RWPE2 (cell line): ENCODE results near the gene EEF1AKMT3.

ENCODE experiments used
- ATAC-seq: fragments of 200-7000 bp; cut with Tn5 transposase; 3 replicates; pipeline ENCODE4 v1.9.1; 2021; ENCODE audit warnings: low read depth
- DNase-seq: peaks from one replicate; pipeline ENCODE4 v3.0.0-alpha.2; 2020; ENCODE audit warnings: low spot score
- H3K27ac ChIP-seq: fragments of 450-650 bp; 2 replicates; pipeline ENCODE4 v1.5.1; 2017; ENCODE audit warnings: mild to moderate bottlenecking; ENCODE audit not compliant: poor library complexity, severe bottlenecking
- H3K27me3 ChIP-seq: fragments of 250-450 bp; sonication (Bioruptor Pico); 2 replicates; pipeline ENCODE4 v1.5.1; 2021; ENCODE audit warnings: mild to moderate bottlenecking, moderate library complexity; ENCODE audit not compliant: insufficient read depth, poor library complexity, severe bottlenecking
- H3K36me3 ChIP-seq: fragments of 250-450 bp; sonication (Bioruptor Pico); 2 replicates; pipeline ENCODE4 v1.5.1; 2020; ENCODE audit warnings: low read depth, mild to moderate bottlenecking, moderate library complexity
- H3K4me1 ChIP-seq: fragments of 250-450 bp; sonication (Bioruptor Pico); 2 replicates; pipeline ENCODE4 v1.5.1; 2021; ENCODE audit warnings: mild to moderate bottlenecking, moderate library complexity; ENCODE audit not compliant: insufficient read depth, poor library complexity, severe bottlenecking
- H3K4me3 ChIP-seq: fragments of 250-450 bp; sonication (Bioruptor Pico); 2 replicates; pipeline ENCODE4 v1.5.1; 2021; ENCODE audit warnings: mild to moderate bottlenecking, moderate library complexity; ENCODE audit not compliant: severe bottlenecking
- H3K9me3 ChIP-seq: fragments of 250-450 bp; sonication (Bioruptor Pico); 2 replicates; pipeline ENCODE4 v1.5.1; 2021; ENCODE audit warnings: mild to moderate bottlenecking, moderate library complexity; ENCODE audit not compliant: severe bottlenecking
- CTCF ChIP-seq: fragments of 450-650 bp; IDR thresholded peaks from one replicate; pipeline ENCODE4 v1.5.1; 2017; ENCODE audit warnings: mild to moderate bottlenecking, moderate library complexity; ENCODE audit not compliant: poor library complexity, severe bottlenecking

Gene EEF1AKMT3

GRCh38 chr12:57755194-57755453 is 17.3 kb upstream of the EEF1AKMT3 start:
- ATAC-seq (no peak), DNase-seq (no peak)
- H3K9me3 ChIP-seq, result no peaks in the 10 kb centered on the region
- H3K36me3 ChIP-seq, result peaks cover 20% of the 10 kb centered on the region
- peaks cover 8% of the 10 kb centered on the region for H3K4me1 ChIP-seq
- H3K27me3 ChIP-seq, result no peaks in the 10 kb centered on the region
- peak overlapping the region; percentile 78 for H3K4me3 ChIP-seq
- peak overlapping the region; percentile 65 for H3K27ac ChIP-seq
- no peak for TF ChIP-seq CTCF

GRCh38 chr12:57755454-57756372 is 16.7 kb upstream of the EEF1AKMT3 start:
- H3K4me3 ChIP-seq, result peak overlapping the region; percentile 78
- no peak for DNase-seq
- H3K27me3 ChIP-seq, result no peaks in the 10 kb centered on the region
- peaks cover 18% of the 10 kb centered on the region for H3K36me3 ChIP-seq
- peaks cover 8% of the 10 kb centered on the region for H3K4me1 ChIP-seq
- peak overlapping the region; percentile 65 for H3K27ac ChIP-seq
- H3K9me3 ChIP-seq, result no peaks in the 10 kb centered on the region
- peak; percentile 10; the same call in 2 of the 3 replicates for ATAC-seq
- TF ChIP-seq CTCF, result no peak

- Histone ChIP-seq H3K4me3 (peak overlapping the region; percentile 78), H3K27me3 (no peaks in the 10 kb centered on the region), H3K9me3 (no peaks in the 10 kb centered on the region), H3K4me1 (peaks cover 8% of the 10 kb centered on the region), H3K27ac (peak overlapping the region; percentile 65), H3K36me3 (peaks cover 11% of the 10 kb centered on the region)
- DNase-seq (no peak), ATAC-seq (0 out of 3 replicates have a peak, but pooled peaks have one; percentile 26)
- TF ChIP-seq CTCF, result peak; percentile 93
Observed at GRCh38 chr12:57756406-57757341, 15.7 kb upstream of the EEF1AKMT3 start.

- Histone ChIP-seq H3K36me3 (peaks cover 22% of the 10 kb centered on the region), H3K4me1 (peaks cover 6% of the 10 kb centered on the region), H3K4me3 (no peak overlapping the region), H3K27me3 (no peaks in the 10 kb centered on the region), H3K9me3 (no peaks in the 10 kb centered on the region), H3K27ac (no peak overlapping the region)
- DNase-seq, result no peak
- ATAC-seq, result no peak
- no peak for TF ChIP-seq CTCF
Observed at GRCh38 chr12:57757771-57758170, 14.6 kb upstream of the EEF1AKMT3 start.
